Mammary epithelial cell (primary cell): ENCODE data around the gene GYS2.

Experiments
- EZH2 ChIP-seq: IDR thresholded peaks from 2 replicates; pipeline ENCODE4 v1.6.1; 2012; ENCODE audit warnings: low read length, inconsistent platforms, borderline replicate concordance
- TF ChIP-seq, protein P1 (sequence below), 2 donors: IDR thresholded peaks in 1 of 2; conservative IDR thresholded peaks in 1 of 2; 2 replicates each; pipeline ENCODE4 v1.5.1; 2011 to 2012; ENCODE audit warnings: inconsistent platforms in 2 of 2, low read length in 2 of 2, mild to moderate bottlenecking in 2 of 2, control low read depth in 1 of 2, low read depth in 1 of 2; ENCODE audit not compliant: insufficient read depth in 1 of 2; ENCODE audit errors: extremely low read depth in 1 of 2

GRCh38 chr12:21638054-21638891 lies 33.6 kb upstream of the GYS2 start:
- TF ChIP-seq, protein P1, sequence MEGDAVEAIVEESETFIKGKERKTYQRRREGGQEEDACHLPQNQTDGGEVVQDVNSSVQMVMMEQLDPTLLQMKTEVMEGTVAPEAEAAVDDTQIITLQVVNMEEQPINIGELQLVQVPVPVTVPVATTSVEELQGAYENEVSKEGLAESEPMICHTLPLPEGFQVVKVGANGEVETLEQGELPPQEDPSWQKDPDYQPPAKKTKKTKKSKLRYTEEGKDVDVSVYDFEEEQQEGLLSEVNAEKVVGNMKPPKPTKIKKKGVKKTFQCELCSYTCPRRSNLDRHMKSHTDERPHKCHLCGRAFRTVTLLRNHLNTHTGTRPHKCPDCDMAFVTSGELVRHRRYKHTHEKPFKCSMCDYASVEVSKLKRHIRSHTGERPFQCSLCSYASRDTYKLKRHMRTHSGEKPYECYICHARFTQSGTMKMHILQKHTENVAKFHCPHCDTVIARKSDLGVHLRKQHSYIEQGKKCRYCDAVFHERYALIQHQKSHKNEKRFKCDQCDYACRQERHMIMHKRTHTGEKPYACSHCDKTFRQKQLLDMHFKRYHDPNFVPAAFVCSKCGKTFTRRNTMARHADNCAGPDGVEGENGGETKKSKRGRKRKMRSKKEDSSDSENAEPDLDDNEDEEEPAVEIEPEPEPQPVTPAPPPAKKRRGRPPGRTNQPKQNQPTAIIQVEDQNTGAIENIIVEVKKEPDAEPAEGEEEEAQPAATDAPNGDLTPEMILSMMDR (conservative IDR thresholded peaks at IDR 0.05 in 1 of 2, IDR thresholded peaks at IDR 0.05 in 1 of 2; ENCODE audit: extremely low read depth in 1 of 2, insufficient read depth in 1 of 2, low read depth in 1 of 2, low read length in 2 of 2), result no peak
- TF ChIP-seq EZH2, result no peak
